ENCODE results near the gene CSRP2.
A peak's percentile ranks its signal among the peaks of the same experiment; 100 is the strongest.

Gene CSRP2

GRCh38 chr12:76863005-76863670 lies 15.7 kb downstream of the CSRP2 start:
- no peak for DNase-seq (ENCODE audit: low spot score)

- DNase-seq (ENCODE audit: low spot score) = no peak
Observed at GRCh38 chr12:76860256-76860655, 18.6 kb downstream of the CSRP2 start.

- no peak for DNase-seq (ENCODE audit: low spot score)
Observed at GRCh38 chr12:76859611-76860010, 19.2 kb downstream of the CSRP2 start.

GRCh38 chr12:76856018-76856644 lies 22.7 kb downstream of the CSRP2 start:
- DNase-seq (ENCODE audit: low spot score) = no peak

- DNase-seq (ENCODE audit: low spot score) = no peak
Observed at GRCh38 chr12:76855271-76855670, 23.5 kb downstream of the CSRP2 start.

GRCh38 chr12:76852106-76852505 lies 26.7 kb downstream of the CSRP2 start:
- DNase-seq (ENCODE audit: low spot score) = no peak

- DNase-seq (ENCODE audit: low spot score) = no peak
Observed at GRCh38 chr12:76848132-76848531, 30.7 kb downstream of the CSRP2 start.

- no peak for DNase-seq (ENCODE audit: low spot score)
Observed at GRCh38 chr12:76847260-76847659, 31.6 kb downstream of the CSRP2 start.

GRCh38 chr12:76836633-76837032 lies 42.2 kb downstream of the CSRP2 start:
- no peak for DNase-seq (ENCODE audit: low spot score)

- no peak for DNase-seq (ENCODE audit: low spot score)
Observed at GRCh38 chr12:76830436-76830835, 48.4 kb downstream of the CSRP2 start.

GRCh38 chr12:76820888-76821482 lies 57.8 kb downstream of the CSRP2 start:
- DNase-seq (ENCODE audit: low spot score) = peak; percentile 38

GRCh38 chr12:76813972-76814371 lies 64.8 kb downstream of the CSRP2 start:
- DNase-seq (ENCODE audit: low spot score) = no peak

- no peak for DNase-seq (ENCODE audit: low spot score)
Observed at GRCh38 chr12:76813265-76813664, 65.6 kb downstream of the CSRP2 start.

GRCh38 chr12:76811976-76812375 lies 66.8 kb downstream of the CSRP2 start:
- DNase-seq (ENCODE audit: low spot score) = no peak

GRCh38 chr12:76810671-76811419 lies 68.0 kb downstream of the CSRP2 start:
- no peak for DNase-seq (ENCODE audit: low spot score)

Measured in cerebellar cortex (tissue), 1 donor.